GM11168 (cell line): ENCODE data around the gene KLK6.
"Not testable (repeated sequence)": the region's sequence is repeated elsewhere in the genome, so short reads cannot be mapped to it uniquely, and the experiment has no call there.

Experiments used
- in situ Hi-C: fragments of 300-500 bp; cut with MboI; formaldehyde crosslinking; loops from one replicate; pipeline ENCODE4 v1.12.0; 2022; ENCODE audit warnings: low sequenced_read_pairs; ENCODE audit not compliant: unreplicated experiment

Gene KLK6

GRCh38 chr19:50998061-50998460 lies 28.7 kb upstream of the KLK6 start:
- in situ Hi-C loops = no loop called here

GRCh38 chr19:50994129-50994528 lies 24.7 kb upstream of the KLK6 start:
- in situ Hi-C loops = no loop called here

GRCh38 chr19:50992666-50993035 lies 23.3 kb upstream of the KLK6 start:
- in situ Hi-C loops = no loop called here

- in situ Hi-C loops = not testable (repeated sequence)
Observed at GRCh38 chr19:50984416-50984815, 15.0 kb upstream of the KLK6 start.

- in situ Hi-C loops = no loop called here
Observed at GRCh38 chr19:50983625-50984292, 14.4 kb upstream of the KLK6 start, which contains the start of gene KLK7. TSS of gene KLK7 (minus strand) at chr19:50983917. CDS start at chr19:50982399, 1,518 bp downstream.

- in situ Hi-C loops = no loop called here
Observed at GRCh38 chr19:50982186-50982585, 12.8 kb upstream of the KLK6 start.

GRCh38 chr19:50981587-50982146 lies 12.3 kb upstream of the KLK6 start:
- in situ Hi-C loops = no loop called here

GRCh38 chr19:50980208-50980607 lies 10.8 kb upstream of the KLK6 start:
- in situ Hi-C loops = no loop called here

GRCh38 chr19:50979758-50980157 lies 10.4 kb upstream of the KLK6 start:
- in situ Hi-C loops = no loop called here

- in situ Hi-C loops = no loop called here
Observed at GRCh38 chr19:50978772-50979390, 9.5 kb upstream of the KLK6 start.

- in situ Hi-C loops = no loop called here
Observed at GRCh38 chr19:50977626-50978025, 8.2 kb upstream of the KLK6 start.

GRCh38 chr19:50975766-50976165 lies 6.4 kb upstream of the KLK6 start:
- in situ Hi-C loops = no loop called here

- in situ Hi-C loops = no loop called here
Observed at GRCh38 chr19:50974702-50975556, 5.5 kb upstream of the KLK6 start.

GRCh38 chr19:50972795-50973376 lies 3.5 kb upstream of the KLK6 start:
- in situ Hi-C loops = no loop called here

- in situ Hi-C loops = not testable (repeated sequence)
Observed at GRCh38 chr19:50969810-50970209, 419 bp upstream of the KLK6 start.

- in situ Hi-C loops = no loop called here
Observed at GRCh38 chr19:50968716-50969412, 527 bp downstream of the KLK6 start.

GRCh38 chr19:50967929-50968715 lies 1.3 kb downstream of the KLK6 start:
- in situ Hi-C loops = no loop called here

- in situ Hi-C loops = no loop called here
Observed at GRCh38 chr19:50964266-50964665, 5.1 kb downstream of the KLK6 start.

- in situ Hi-C loops = no loop called here
Observed at GRCh38 chr19:50963381-50963780, 6.0 kb downstream of the KLK6 start.
